Tibial nerve (tissue), 4 donors: ENCODE results near the gene SMAD2. TPM values are rescaled to one million over a fixed set of nuclear protein-coding genes. Genes with fewer than 3 reads are reported as not detected.

ENCODE experiments used
- DNase-seq, 2 donors: peaks; one replicate each; pipeline ENCODE4 v3.0.0-alpha.2; 2019; ENCODE audit warnings: low spot score in 2 of 2
- H3K27ac ChIP-seq, 4 donors: fragments of 200-600 bp; sonication (generic) in 3 of 4; one replicate each; pipeline ENCODE4 v1.5.1; 2017 to 2019; ENCODE audit warnings: mild to moderate bottlenecking in 1 of 4
- H3K27me3 ChIP-seq, 2 donors: fragments of 200-600 bp; sonication (generic) in 1 of 2; one replicate each; pipeline versions ENCODE4 v1.5.1 to v1.6.0; 2017 to 2019
- H3K36me3 ChIP-seq, 3 donors: fragments of 200-600 bp; sonication (generic); one replicate each; pipeline ENCODE4 v1.5.1; 2018 to 2019
- H3K4me1 ChIP-seq, 4 donors: fragments of 200-600 bp; sonication (generic) in 3 of 4; one replicate each; pipeline ENCODE4 v1.5.1; 2017 to 2019
- H3K4me3 ChIP-seq, 4 donors: fragments of 200-600 bp; sonication (generic) in 3 of 4; one replicate each; pipeline ENCODE4 v1.5.1; 2017 to 2019; ENCODE audit warnings: mild to moderate bottlenecking in 1 of 4, moderate library complexity in 1 of 4
- H3K9me3 ChIP-seq, 4 donors: fragments of 200-600 bp; sonication (generic) in 3 of 4; one replicate each; pipeline ENCODE4 v1.5.1; 2017 to 2019
- CTCF ChIP-seq, 5 experiments: fragments of 200-600 bp in 3 of 5; fragments of 450-650 bp in 2 of 5; sonication (generic) in 3 of 5; IDR thresholded peaks; one replicate each; pipeline ENCODE4 v1.5.1; 2016 to 2019; ENCODE audit warnings: antibody characterized with exemption in 5 of 5, mild to moderate bottlenecking in 3 of 5, moderate library complexity in 2 of 5
- EP300 ChIP-seq, 2 donors: sonication (generic); formaldehyde crosslinking; IDR thresholded peaks; one replicate each; pipeline ENCODE4 v1.6.1; 2017; ENCODE audit warnings: antibody characterized with exemption in 2 of 2, mild to moderate bottlenecking in 1 of 2
- POLR2A ChIP-seq, 2 donors: fragments of 450-650 bp; IDR thresholded peaks; one replicate each; pipeline ENCODE4 v1.6.1; 2017; ENCODE audit warnings: antibody characterized with exemption in 2 of 2, mild to moderate bottlenecking in 2 of 2, moderate library complexity in 2 of 2
- WGBS, 2 donors: methylation state at CpG; one replicate each; pipeline ENCODE4 v1.1.5; 2018; 5-methylcytosine and 5-hydroxymethylcytosine counted together
- total RNA-seq, 4 donors: library from RNA; depleted of rRNA; stranded (reverse); fragments of >200 nt; gene quantifications; one replicate each; pipeline ENCODE4 v1.1.0, GENCODE V29; 2016

Gene SMAD2
- total RNA-seq, 4 donors from 2014 or later: 34.8 to 54.5 (median 45.5) TPM

GRCh38 chr18:47926101-47926850 lies 4.2 kb downstream of the SMAD2 start:
- Histone ChIP-seq H3K4me1 (peaks cover 0 to 67% (median 19%) of the 10 kb centered on the region in 4 donors), H3K36me3 (no peaks in the 10 kb centered on the region), H3K9me3 (no peaks in the 10 kb centered on the region), H3K4me3 (no peak overlapping the region), H3K27ac (peak overlapping the region in 1 of 4 donors; percentile 15), H3K27me3 (no peaks in the 10 kb centered on the region)
- WGBS, 2 donors: 63 to 72% methylated on average over 2 of the region's 2 CpGs
- TF ChIP-seq POLR2A (IDR thresholded peaks at IDR 0.05) (no peak), EP300 (IDR thresholded peaks at IDR 0.05) (no peak), CTCF (IDR thresholded peaks at IDR 0.05) (no peak)
- DNase-seq: no peak

- H3K4me1 ChIP-seq: peaks cover 0 to 77% (median 9%) of the 10 kb centered on the region in 4 donors
- DNase-seq: no peak
- H3K9me3 ChIP-seq: no peaks in the 10 kb centered on the region
- H3K27me3 ChIP-seq: no peaks in the 10 kb centered on the region
- no peak overlapping the region for H3K4me3 ChIP-seq
- H3K36me3 ChIP-seq: no peaks in the 10 kb centered on the region
- no peak overlapping the region for H3K27ac ChIP-seq
- no peak for TF ChIP-seq EP300 (IDR thresholded peaks at IDR 0.05)
- no peak for TF ChIP-seq POLR2A (IDR thresholded peaks at IDR 0.05)
- no peak for TF ChIP-seq CTCF (IDR thresholded peaks at IDR 0.05)
- 80 to 83% methylated on average over 6 of the region's 6 CpGs for WGBS, 2 donors
These were observed 10.5 kb downstream of the SMAD2 start for GRCh38 chr18:47919916-47920315.

GRCh38 chr18:47917923-47918610 lies 12.4 kb downstream of the SMAD2 start:
- TF ChIP-seq EP300 (IDR thresholded peaks at IDR 0.05) (no peak), POLR2A (IDR thresholded peaks at IDR 0.05) (no peak)
- no peaks in the 10 kb centered on the region for H3K27me3 ChIP-seq
- H3K4me3 ChIP-seq: no peak overlapping the region
- H3K27ac ChIP-seq: no peak overlapping the region
- no peaks in the 10 kb centered on the region for H3K9me3 ChIP-seq
- no peak for DNase-seq
- WGBS, 2 donors: 62 to 70% methylated on average over 8 of the region's 8 CpGs
- no peaks in the 10 kb centered on the region for H3K36me3 ChIP-seq
- H3K4me1 ChIP-seq: peaks cover 0 to 87% (median 22%) of the 10 kb centered on the region in 4 donors

- TF ChIP-seq POLR2A (IDR thresholded peaks at IDR 0.05) (no peak), CTCF (IDR thresholded peaks at IDR 0.05) (no peak), EP300 (IDR thresholded peaks at IDR 0.05) (no peak)
- WGBS, 2 donors: 66 to 67% methylated on average over 3 of the region's 3 CpGs
- peaks cover 0 to 87% (median 34%) of the 10 kb centered on the region in 4 donors for H3K4me1 ChIP-seq
These were observed 14.5 kb downstream of the SMAD2 start for GRCh38 chr18:47915930-47916329.

GRCh38 chr18:47915229-47915628 lies 15.2 kb downstream of the SMAD2 start:
- TF ChIP-seq POLR2A (IDR thresholded peaks at IDR 0.05) (no peak), CTCF (IDR thresholded peaks at IDR 0.05) (no peak), EP300 (IDR thresholded peaks at IDR 0.05) (no peak)
- Histone ChIP-seq H3K4me3 (no peak overlapping the region), H3K9me3 (no peaks in the 10 kb centered on the region), H3K4me1 (peaks cover 0 to 83% (median 34%) of the 10 kb centered on the region in 4 donors), H3K36me3 (peaks cover 0 to 6% (median 0%) of the 10 kb centered on the region in 3 donors), H3K27ac (no peak overlapping the region), H3K27me3 (no peaks in the 10 kb centered on the region)
- DNase-seq: no peak

More at GRCh38 chr18:47915930-47916329, 14.5 kb downstream of the SMAD2 start:
- H3K4me3 ChIP-seq: no peak overlapping the region
- H3K27ac ChIP-seq: no peak overlapping the region
- peaks cover 0 to under 1% (median 0%) of the 10 kb centered on the region in 3 donors for H3K36me3 ChIP-seq
- no peak for DNase-seq
- H3K27me3 ChIP-seq: no peaks in the 10 kb centered on the region
- H3K9me3 ChIP-seq: no peaks in the 10 kb centered on the region
